ENCODE results near the gene RPP21. TPM values are rescaled to one million over a fixed set of nuclear protein-coding genes. Genes with fewer than 3 reads are reported as not detected.

Gene RPP21
- total and polyA plus RNA-seq, 12 donors: 16.2 to 113 (median 24.9) TPM

GRCh38 chr6:30311671-30312070 is 33.3 kb upstream of the RPP21 start:
- TF ChIP-seq CTCF (IDR thresholded peaks at IDR 0.05): no peak
- ATAC-seq (no peak), DNase-seq (no peak)
- no peaks in the 10 kb centered on the region for H3K27me3 ChIP-seq
- H3K4me1 ChIP-seq: peaks cover 0 to 4% (median 0%) of the 10 kb centered on the region in 9 donors
- no peaks in the 10 kb centered on the region for H3K9me3 ChIP-seq
- intact Hi-C loops (cut with DNase I): loop anchor here in 1 of 10 donors (10.0 kb wide), 1 partner anchor 87 kb away; no protein-coding TSS in a partner anchor
- no peak overlapping the region for H3K27ac ChIP-seq
- peaks cover 0 to 68% (median 9%) of the 10 kb centered on the region in 9 donors for H3K36me3 ChIP-seq
- H3K4me3 ChIP-seq: no peak overlapping the region
- 84 to 96% methylated on average over 1 of the region's 1 CpG for WGBS, 2 donors

- WGBS, 2 donors: 95 to 100% methylated on average over 2 of the region's 2 CpGs
- TF ChIP-seq CTCF (IDR thresholded peaks at IDR 0.05): no peak
- Histone ChIP-seq H3K36me3 (peaks cover 0 to 65% (median 9%) of the 10 kb centered on the region in 9 donors), H3K4me3 (no peak overlapping the region), H3K4me1 (peaks cover 0 to 4% (median 0%) of the 10 kb centered on the region in 9 donors), H3K27ac (no peak overlapping the region), H3K27me3 (no peaks in the 10 kb centered on the region), H3K9me3 (no peaks in the 10 kb centered on the region)
- ATAC-seq (no peak), DNase-seq (no peak)
- intact Hi-C loops (cut with DNase I): loop anchor here in 1 of 10 donors (10.0 kb wide), 1 partner anchor 87 kb away; no protein-coding TSS in a partner anchor
Observed at GRCh38 chr6:30312266-30312665, 32.7 kb upstream of the RPP21 start.

GRCh38 chr6:30312676-30313321 is 32.2 kb upstream of the RPP21 start:
- Histone ChIP-seq H3K4me3 (no peak overlapping the region), H3K4me1 (peaks cover 0 to 4% (median 0%) of the 10 kb centered on the region in 9 donors), H3K9me3 (no peaks in the 10 kb centered on the region), H3K27me3 (no peaks in the 10 kb centered on the region), H3K27ac (no peak overlapping the region), H3K36me3 (peaks cover 0 to 60% (median 9%) of the 10 kb centered on the region in 9 donors)
- no peak for ATAC-seq
- WGBS, 2 donors: 96 to 100% methylated on average over 1 of the region's 1 CpG
- intact Hi-C loops (cut with DNase I): loop anchor here in 1 of 10 donors (10.0 kb wide), 1 partner anchor 88 kb away; no protein-coding TSS in a partner anchor
- no peak for DNase-seq
- no peak for TF ChIP-seq CTCF (IDR thresholded peaks at IDR 0.05)

GRCh38 chr6:30315156-30315555 is 29.8 kb upstream of the RPP21 start:
- H3K9me3 ChIP-seq: no peaks in the 10 kb centered on the region
- H3K4me1 ChIP-seq: peaks cover 0 to 7% (median 0%) of the 10 kb centered on the region in 9 donors
- ATAC-seq (no peak), DNase-seq (no peak)
- peaks cover 0 to 54% (median 9%) of the 10 kb centered on the region in 9 donors for H3K36me3 ChIP-seq
- no peak overlapping the region for H3K27ac ChIP-seq
- TF ChIP-seq CTCF (IDR thresholded peaks at IDR 0.05): no peak
- H3K4me3 ChIP-seq: no peak overlapping the region
- intact Hi-C loops (cut with DNase I): loop anchor here in 1 of 10 donors (10.0 kb wide), 1 partner anchor 90 kb away; no protein-coding TSS in a partner anchor
- 96 to 97% methylated on average over 3 of the region's 3 CpGs for WGBS, 2 donors
- no peaks in the 10 kb centered on the region for H3K27me3 ChIP-seq
